NCI-H1417 (cell line): ENCODE results near the gene ALDH4A1.

Experiments
- DNase-seq, 3 experiments: peaks; one replicate each; lab custom pipeline; 2025; lab: John Stamatoyannopoulos, UW

ALDH4A1 gene

GRCh38 chr1:18939398-18940302, 37.3 kb upstream of the ALDH4A1 start:
- DNase-seq = no peak

- DNase-seq = no peak
Measured at GRCh38 chr1:18938707-18939070, 36.3 kb upstream of the ALDH4A1 start.

GRCh38 chr1:18938008-18938706, 35.8 kb upstream of the ALDH4A1 start:
- no peak for DNase-seq

GRCh38 chr1:18937539-18937938, 35.2 kb upstream of the ALDH4A1 start:
- no peak for DNase-seq

- DNase-seq = peak in 1 of 3 experiments; percentile 5
Measured at GRCh38 chr1:18936814-18937481, 34.6 kb upstream of the ALDH4A1 start.

GRCh38 chr1:18936471-18936813, 34.1 kb upstream of the ALDH4A1 start:
- DNase-seq = no peak

GRCh38 chr1:18934205-18935000, 32.0 kb upstream of the ALDH4A1 start:
- peak in 2 of 3 experiments; percentile 47 to 84 for DNase-seq

- peak in 1 of 3 experiments; percentile 5 for DNase-seq
Measured at GRCh38 chr1:18932879-18933278, 30.5 kb upstream of the ALDH4A1 start.

- DNase-seq = no peak
Measured at GRCh38 chr1:18932387-18932786, 30.0 kb upstream of the ALDH4A1 start.

GRCh38 chr1:18931730-18932129, 29.4 kb upstream of the ALDH4A1 start:
- no peak for DNase-seq

GRCh38 chr1:18929686-18930085, 27.3 kb upstream of the ALDH4A1 start:
- no peak for DNase-seq

GRCh38 chr1:18928985-18929384, 26.6 kb upstream of the ALDH4A1 start:
- no peak for DNase-seq

- DNase-seq = no peak
Measured at GRCh38 chr1:18928406-18928805, 26.1 kb upstream of the ALDH4A1 start.

- DNase-seq = peak in 1 of 3 experiments; percentile 41
Measured at GRCh38 chr1:18927654-18928272, 25.4 kb upstream of the ALDH4A1 start.

- no peak for DNase-seq
Measured at GRCh38 chr1:18927082-18927653, 24.8 kb upstream of the ALDH4A1 start.

GRCh38 chr1:18926315-18927081, 24.1 kb upstream of the ALDH4A1 start:
- no peak for DNase-seq

- DNase-seq = no peak
Measured at GRCh38 chr1:18925279-18925678, 22.9 kb upstream of the ALDH4A1 start.

GRCh38 chr1:18924221-18924691, 21.9 kb upstream of the ALDH4A1 start:
- DNase-seq = peak in 1 of 3 experiments; percentile 66

GRCh38 chr1:18923756-18924211, 21.4 kb upstream of the ALDH4A1 start:
- peak in 2 of 3 experiments; percentile 19 to 66 for DNase-seq
